Astrocyte (in vitro differentiated cells and primary cell): Measurements from ENCODE around the gene KLHL8. TPM values are rescaled to one million over a fixed set of nuclear protein-coding genes. Genes with fewer than 3 reads are reported as not detected.

Experiments used
- DNase-seq: peaks from one replicate; pipeline ENCODE4 v3.0.0-alpha.2; 2010; ENCODE audit warnings: low read depth
- FAIRE-seq: peaks from 2 replicates; lab custom pipeline; 2011; peaks lifted over from hg19 to GRCh38; lab: Jason Lieb, UNC
- H2AFZ ChIP-seq: 2 replicates; pipeline ENCODE4 v1.6.0; 2012; ENCODE audit warnings: low read depth, low read length, inconsistent platforms
- H3K27ac ChIP-seq: 2 replicates; pipeline ENCODE4 v1.5.1; 2011; ENCODE audit warnings: low read depth, low read length, inconsistent platforms
- H3K27me3 ChIP-seq: 2 replicates; pipeline ENCODE4 v1.6.0; 2011; ENCODE audit warnings: low read length, inconsistent platforms; ENCODE audit not compliant: insufficient read depth
- H3K36me3 ChIP-seq: 2 replicates; pipeline ENCODE4 v1.5.1; 2011; ENCODE audit warnings: low read length, inconsistent platforms; ENCODE audit not compliant: insufficient read depth
- H3K4me1 ChIP-seq: 2 replicates; pipeline ENCODE4 v1.5.1; 2011; ENCODE audit warnings: low read length, inconsistent platforms; ENCODE audit not compliant: insufficient read depth
- H3K4me2 ChIP-seq: 2 replicates; pipeline ENCODE4 v1.6.0; 2012; ENCODE audit warnings: low read length, inconsistent platforms
- H3K4me3 ChIP-seq: 2 replicates; pipeline ENCODE4 v1.5.1; 2011; ENCODE audit warnings: low read depth, mild to moderate bottlenecking, low read length, inconsistent platforms; ENCODE audit not compliant: insufficient read depth
- H3K79me2 ChIP-seq: 2 replicates; pipeline ENCODE4 v1.6.0; 2012; ENCODE audit warnings: mild to moderate bottlenecking, low read length, inconsistent platforms; ENCODE audit not compliant: insufficient read depth
- H3K9ac ChIP-seq: 2 replicates; pipeline ENCODE4 v1.6.0; 2012; ENCODE audit warnings: mild to moderate bottlenecking, low read length, inconsistent platforms
- H3K9me3 ChIP-seq: 2 replicates; pipeline ENCODE4 v1.5.1; 2012; ENCODE audit warnings: low read depth, mild to moderate bottlenecking, low read length, inconsistent platforms; ENCODE audit not compliant: insufficient read depth
- H4K20me1 ChIP-seq: 2 replicates; pipeline ENCODE4 v1.6.0; 2012; ENCODE audit warnings: low read length, inconsistent platforms; ENCODE audit not compliant: insufficient read depth
- H3K27ac Mint-ChIP-seq: one replicate; pipeline ENCODE4 v1.8.0; 2021; ENCODE audit warnings: mild to moderate bottlenecking, mixed read lengths; ENCODE audit not compliant: unreplicated experiment
- H3K27me3 Mint-ChIP-seq: one replicate; pipeline ENCODE4 v1.8.0; 2021; ENCODE audit warnings: low read depth, mixed read lengths; ENCODE audit not compliant: unreplicated experiment
- H3K36me3 Mint-ChIP-seq: one replicate; pipeline ENCODE4 v1.8.0; 2021; ENCODE audit warnings: low read depth, mixed read lengths; ENCODE audit not compliant: unreplicated experiment
- H3K4me1 Mint-ChIP-seq: one replicate; pipeline ENCODE4 v1.8.0; 2021; ENCODE audit warnings: low read depth, mixed read lengths; ENCODE audit not compliant: unreplicated experiment
- H3K4me3 Mint-ChIP-seq: one replicate; pipeline ENCODE4 v1.8.0; 2021; ENCODE audit warnings: mild to moderate bottlenecking, moderate library complexity, mixed read lengths; ENCODE audit not compliant: unreplicated experiment
- H3K9me3 Mint-ChIP-seq: one replicate; pipeline ENCODE4 v1.8.0; 2021; ENCODE audit warnings: mild to moderate bottlenecking, mixed read lengths; ENCODE audit not compliant: unreplicated experiment
- CTCF ChIP-seq: IDR thresholded peaks from 2 replicates; pipeline ENCODE4 v1.5.1; 2011; ENCODE audit warnings: low read depth, mild to moderate bottlenecking, inconsistent platforms, low read length, moderate library complexity; ENCODE audit not compliant: insufficient read depth
- EZH2 ChIP-seq: IDR thresholded peaks from 2 replicates; pipeline ENCODE4 v1.6.1; 2012; ENCODE audit warnings: mild to moderate bottlenecking, low read length, inconsistent platforms; ENCODE audit not compliant: insufficient read depth
- total RNA-seq: library from RNA; stranded (reverse); gene quantifications from 2 replicates; pipeline ENCODE4 v1.2.1, GENCODE V29; 2021

Gene KLHL8
- total RNA-seq, 1 donor from 2014 or later = 11.8 TPM

GRCh38 chr4:87229979-87230378 lies 9.6 kb upstream of the KLHL8 start:
- Histone ChIP-seq H3K27me3 (no peaks in the 10 kb centered on the region), H3K4me2 (no peak overlapping the region), H2AFZ (no peak overlapping the region), H3K27ac (no peak overlapping the region), H3K9me3 (no peaks in the 10 kb centered on the region), H3K36me3 (no peaks in the 10 kb centered on the region), H3K4me3 (no peak overlapping the region), H3K9ac (no peak overlapping the region), H3K4me1 (no peaks in the 10 kb centered on the region), H3K79me2 (no peaks in the 10 kb centered on the region), H4K20me1 (no peaks in the 10 kb centered on the region)
- H3K27me3 Mint-ChIP-seq = peaks cover 13% of the 10 kb centered on the region
- H3K9me3 Mint-ChIP-seq = no peaks in the 10 kb centered on the region
- TF ChIP-seq EZH2 (no peak), CTCF (no peak)
- no peaks in the 10 kb centered on the region for H3K36me3 Mint-ChIP-seq
- FAIRE-seq = no peak
- no peak for DNase-seq
- H3K4me1 Mint-ChIP-seq = no peaks in the 10 kb centered on the region
- no peak overlapping the region for H3K4me3 Mint-ChIP-seq
- no peak overlapping the region for H3K27ac Mint-ChIP-seq

DNA sequence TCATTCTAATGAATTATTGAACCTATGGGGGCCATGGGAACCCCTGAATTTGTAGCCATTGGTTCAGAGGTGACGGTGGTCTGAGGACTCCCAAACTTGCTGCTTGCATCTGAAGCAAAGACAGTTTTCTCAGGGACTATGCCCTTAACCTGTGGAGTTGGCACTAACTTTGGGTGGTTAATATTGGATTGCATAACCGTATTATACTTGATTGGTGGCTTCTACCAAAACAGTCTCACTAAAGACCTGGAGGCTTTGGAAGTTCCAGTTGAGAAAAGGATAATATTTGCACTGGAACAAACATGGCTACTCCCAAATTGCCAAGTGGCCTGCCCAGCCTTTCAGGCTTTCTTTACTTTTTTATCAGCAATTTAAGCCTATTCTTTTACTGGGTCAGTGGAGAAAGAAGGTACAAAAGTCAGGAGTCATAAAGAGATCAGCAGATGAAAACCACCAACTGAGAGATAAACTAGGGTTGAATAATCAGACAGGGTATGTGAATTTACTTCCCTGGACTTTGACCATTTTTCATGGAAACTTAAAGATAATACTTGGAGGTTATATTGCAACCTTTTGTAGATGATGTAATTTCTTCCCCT lies 7.9 kb upstream of the KLHL8 start:
- Histone ChIP-seq H3K4me2 (no peak overlapping the region), H4K20me1 (no peaks in the 10 kb centered on the region), H3K9ac (no peak overlapping the region), H3K4me3 (no peak overlapping the region), H2AFZ (no peak overlapping the region), H3K79me2 (no peaks in the 10 kb centered on the region), H3K9me3 (no peaks in the 10 kb centered on the region), H3K27ac (no peak overlapping the region), H3K36me3 (no peaks in the 10 kb centered on the region), H3K27me3 (no peaks in the 10 kb centered on the region), H3K4me1 (no peaks in the 10 kb centered on the region)
- H3K27me3 Mint-ChIP-seq = peaks cover 13% of the 10 kb centered on the region
- FAIRE-seq (no peak), DNase-seq (no peak)
- H3K4me1 Mint-ChIP-seq = no peaks in the 10 kb centered on the region
- no peaks in the 10 kb centered on the region for H3K36me3 Mint-ChIP-seq
- no peak overlapping the region for H3K4me3 Mint-ChIP-seq
- TF ChIP-seq EZH2 = no peak
- no peak for TF ChIP-seq CTCF
- H3K9me3 Mint-ChIP-seq = no peaks in the 10 kb centered on the region
- no peak overlapping the region for H3K27ac Mint-ChIP-seq

DNA sequence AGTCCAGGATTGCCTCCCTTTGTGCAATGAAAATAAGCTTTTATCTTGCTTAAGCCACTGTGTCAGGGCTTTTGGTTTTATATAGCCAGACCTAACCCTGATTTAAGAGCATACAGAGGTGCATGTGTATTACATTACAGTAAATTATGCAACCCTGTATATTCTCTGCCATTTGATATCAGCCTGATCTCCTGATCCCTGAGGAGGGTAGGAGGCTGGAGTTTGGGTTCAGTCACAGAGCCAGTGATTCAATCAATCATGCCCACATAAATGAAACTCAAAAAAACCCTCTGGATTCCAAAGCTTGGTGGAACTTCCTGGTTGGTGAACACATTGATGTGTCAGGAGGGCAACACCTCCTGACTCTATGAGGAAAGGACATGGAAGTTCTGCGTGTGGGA lies 7.3 kb upstream of the KLHL8 start:
- Histone ChIP-seq H3K27ac (no peak overlapping the region), H2AFZ (no peak overlapping the region), H3K36me3 (no peaks in the 10 kb centered on the region), H3K9ac (no peak overlapping the region), H3K4me3 (no peak overlapping the region), H3K79me2 (no peaks in the 10 kb centered on the region), H3K27me3 (no peaks in the 10 kb centered on the region), H3K4me1 (no peaks in the 10 kb centered on the region), H4K20me1 (no peaks in the 10 kb centered on the region), H3K9me3 (no peaks in the 10 kb centered on the region), H3K4me2 (no peak overlapping the region)
- TF ChIP-seq EZH2 (no peak), CTCF (no peak)
- Mint-ChIP-seq H3K27ac (no peak overlapping the region), H3K4me1 (no peaks in the 10 kb centered on the region), H3K9me3 (no peaks in the 10 kb centered on the region), H3K4me3 (no peak overlapping the region), H3K27me3 (peaks cover 13% of the 10 kb centered on the region), H3K36me3 (no peaks in the 10 kb centered on the region)
- DNase-seq (no peak), FAIRE-seq (no peak)
